ENCODE data around the gene JMJD8. TPM values are rescaled to one million over a fixed set of nuclear protein-coding genes. Genes with fewer than 3 reads are reported as not detected.

The JMJD8 gene
- polyA plus RNA-seq, 3 donors = 28.7 to 45.3 (median 33.5) TPM

DNA sequence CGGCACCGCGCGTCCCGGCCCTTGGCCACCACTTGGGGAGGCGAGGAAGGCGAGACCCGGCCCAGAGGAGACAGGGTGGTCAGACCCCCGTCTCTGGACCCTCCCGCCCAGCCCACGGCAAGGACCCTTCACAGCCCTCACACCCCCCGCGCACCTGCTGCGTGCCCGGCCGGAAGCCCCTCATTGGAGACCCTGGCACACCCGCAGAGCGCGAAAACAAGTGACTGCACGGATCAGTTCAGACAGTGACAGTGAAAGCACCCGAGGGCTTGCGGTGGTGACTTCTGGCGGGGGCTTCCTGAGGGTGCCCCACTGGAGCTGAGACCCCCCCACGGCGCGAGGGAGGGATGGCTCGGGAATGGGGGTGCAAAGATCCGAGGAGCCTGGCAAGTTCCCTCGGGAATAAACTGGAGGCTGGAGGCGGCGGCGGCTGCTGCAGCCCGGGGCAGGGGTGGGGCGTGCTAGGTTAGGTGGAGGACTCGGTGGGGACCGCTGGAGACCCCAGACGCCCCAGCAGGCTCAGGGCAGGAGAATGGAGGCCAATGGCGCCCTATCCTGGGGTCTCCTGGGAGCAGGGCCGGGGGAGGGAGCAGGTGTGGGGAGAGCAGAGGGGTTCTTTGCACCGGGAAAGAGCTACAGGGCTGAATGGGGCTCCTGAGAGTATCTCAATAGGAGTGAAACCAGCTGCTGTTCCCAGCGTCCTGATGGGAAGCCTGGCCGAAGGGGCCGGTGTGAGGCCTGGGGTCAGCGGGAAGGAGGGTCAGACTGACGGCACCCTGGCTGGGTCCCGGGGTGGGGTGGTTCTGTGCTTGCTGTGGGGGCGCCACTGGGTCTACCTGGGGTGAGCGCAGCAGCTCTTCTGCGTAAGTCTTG, 22.3 kb upstream of the JMJD8 start:
- TF ChIP-seq, protein P1, sequence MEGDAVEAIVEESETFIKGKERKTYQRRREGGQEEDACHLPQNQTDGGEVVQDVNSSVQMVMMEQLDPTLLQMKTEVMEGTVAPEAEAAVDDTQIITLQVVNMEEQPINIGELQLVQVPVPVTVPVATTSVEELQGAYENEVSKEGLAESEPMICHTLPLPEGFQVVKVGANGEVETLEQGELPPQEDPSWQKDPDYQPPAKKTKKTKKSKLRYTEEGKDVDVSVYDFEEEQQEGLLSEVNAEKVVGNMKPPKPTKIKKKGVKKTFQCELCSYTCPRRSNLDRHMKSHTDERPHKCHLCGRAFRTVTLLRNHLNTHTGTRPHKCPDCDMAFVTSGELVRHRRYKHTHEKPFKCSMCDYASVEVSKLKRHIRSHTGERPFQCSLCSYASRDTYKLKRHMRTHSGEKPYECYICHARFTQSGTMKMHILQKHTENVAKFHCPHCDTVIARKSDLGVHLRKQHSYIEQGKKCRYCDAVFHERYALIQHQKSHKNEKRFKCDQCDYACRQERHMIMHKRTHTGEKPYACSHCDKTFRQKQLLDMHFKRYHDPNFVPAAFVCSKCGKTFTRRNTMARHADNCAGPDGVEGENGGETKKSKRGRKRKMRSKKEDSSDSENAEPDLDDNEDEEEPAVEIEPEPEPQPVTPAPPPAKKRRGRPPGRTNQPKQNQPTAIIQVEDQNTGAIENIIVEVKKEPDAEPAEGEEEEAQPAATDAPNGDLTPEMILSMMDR (IDR thresholded peaks at IDR 0.05) = no peak
- DNase-seq = no peak
- H3K4me1 ChIP-seq (ENCODE audit: control insufficient read depth in 1 of 2, insufficient read depth in 2 of 2, low read length in 2 of 2) = no peaks in the 10 kb centered on the region
- peaks cover 3 to 77% of the 10 kb centered on the region in 2 donors for H3K27me3 ChIP-seq (ENCODE audit: control insufficient read depth in 2 of 2, insufficient read depth in 2 of 2, low read length in 2 of 2)
- peaks cover 63 to 83% (median 78%) of the 10 kb centered on the region in 3 donors for H3K27me3 Mint-ChIP-seq (ENCODE audit: low read depth in 3 of 3)
- intact Hi-C loops (cut with micrococcal nuclease) = no loop called here
- H3K4me3 ChIP-seq (replicated peaks in 1 of 3; ENCODE audit: low read depth in 2 of 3, low read length in 3 of 3) = no peak overlapping the region
- 5% methylated on average over 49 of the region's 49 CpGs for WGBS (ENCODE audit: insufficient coverage)
- peaks cover 0 to 5% (median 0%) of the 10 kb centered on the region in 7 donors for H3K9me3 Mint-ChIP-seq
- H3K79me2 ChIP-seq (ENCODE audit: insufficient read depth, low read length) = no peaks in the 10 kb centered on the region
- no peaks in the 10 kb centered on the region for H3K4me1 Mint-ChIP-seq
- no peaks in the 10 kb centered on the region for H3K36me3 Mint-ChIP-seq
- H2AFZ ChIP-seq (ENCODE audit: insufficient read depth, low read depth, low read length, poor library complexity, severe bottlenecking) = no peak overlapping the region
- peak overlapping the region in 1 of 2 donors; percentile 60 for H3K4me3 Mint-ChIP-seq
- H3K4me2 ChIP-seq (replicated peaks; ENCODE audit: extremely low read depth, low read length, poor library complexity, severe bottlenecking) = no peak overlapping the region
- peaks cover 0 to 4% of the 10 kb centered on the region in 2 donors for H3K9me3 ChIP-seq (replicated peaks in 1 of 2; ENCODE audit: control insufficient read depth in 1 of 2, insufficient read depth in 1 of 2, low read length in 2 of 2)
- H3K27ac ChIP-seq (ENCODE audit: low read depth in 1 of 2, low read length in 2 of 2) = no peak overlapping the region
- no peaks in the 10 kb centered on the region for H3K36me3 ChIP-seq (replicated peaks in 1 of 2; ENCODE audit: control insufficient read depth in 1 of 2, insufficient read depth in 2 of 2, low read length in 2 of 2)
- H4K20me1 ChIP-seq (ENCODE audit: insufficient read depth, low read length) = no peaks in the 10 kb centered on the region
- peak overlapping the region in 2 of 7 donors; percentile 18 to 31 for H3K27ac Mint-ChIP-seq
- H3K9ac ChIP-seq (ENCODE audit: insufficient read depth, low read length, poor library complexity, severe bottlenecking) = no peak overlapping the region

DNA sequence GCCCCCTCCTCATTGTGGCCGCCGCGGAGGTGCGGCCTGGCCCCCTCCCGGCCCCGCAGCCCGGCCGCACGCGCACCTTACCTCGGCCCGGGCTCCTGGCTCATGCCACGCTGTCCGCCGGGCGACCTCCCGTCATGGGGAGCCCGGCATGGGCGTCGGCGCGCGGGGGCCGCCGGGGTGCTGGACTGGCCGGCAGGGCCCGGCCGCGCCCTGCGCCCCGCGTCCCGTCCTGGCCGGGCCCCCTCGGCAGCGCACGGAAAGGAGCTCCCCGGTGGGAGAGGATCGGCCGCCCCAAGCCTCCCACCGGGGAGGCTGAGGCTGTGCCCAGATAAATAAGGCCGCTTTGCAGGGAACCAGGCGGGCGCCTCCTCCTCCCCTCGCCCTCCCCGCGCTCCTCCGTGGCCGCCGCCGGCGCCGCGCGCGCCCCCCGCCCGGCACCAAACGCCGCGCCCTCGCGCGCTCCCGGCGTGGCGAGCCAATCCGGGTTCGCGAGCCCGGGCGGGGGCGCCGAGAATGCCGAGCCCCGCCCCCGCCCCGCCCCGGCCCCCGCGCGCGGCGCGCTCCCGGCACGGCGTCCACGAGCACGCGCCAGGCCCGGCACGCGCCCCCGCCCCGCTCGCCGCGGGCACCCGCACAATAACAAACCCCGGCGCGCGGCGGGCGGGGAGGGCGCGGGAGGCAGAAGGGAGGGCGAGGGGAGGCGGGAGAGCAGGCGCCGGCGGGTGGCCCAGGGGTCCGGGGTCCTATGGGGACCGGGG, 21.5 kb upstream of the JMJD8 start, which contains the start of gene FBXL16:
FBXL16 (minus strand) TSS at position 371 of the 758 bp plus-strand sequence. CDS start 8,396 bp downstream, outside the sequence.
- Histone ChIP-seq H3K36me3 (replicated peaks in 1 of 2; ENCODE audit: control insufficient read depth in 1 of 2, insufficient read depth in 2 of 2, low read length in 2 of 2) (no peaks in the 10 kb centered on the region), H3K9ac (ENCODE audit: insufficient read depth, low read length, poor library complexity, severe bottlenecking) (no peak within 1 kb of the TSS), H3K9me3 (replicated peaks in 1 of 2; ENCODE audit: control insufficient read depth in 1 of 2, insufficient read depth in 1 of 2, low read length in 2 of 2) (peaks cover 0 to 4% of the 10 kb centered on the region in 2 donors), H3K79me2 (ENCODE audit: insufficient read depth, low read length) (no peaks in the 10 kb centered on the region), H3K4me1 (ENCODE audit: control insufficient read depth in 1 of 2, insufficient read depth in 2 of 2, low read length in 2 of 2) (no peaks in the 10 kb centered on the region), H3K4me2 (replicated peaks; ENCODE audit: extremely low read depth, low read length, poor library complexity, severe bottlenecking) (no peak within 1 kb of the TSS), H4K20me1 (ENCODE audit: insufficient read depth, low read length) (no peaks in the 10 kb centered on the region), H3K4me3 (replicated peaks in 1 of 3; ENCODE audit: low read depth in 2 of 3, low read length in 3 of 3) (no peak within 1 kb of the TSS), H3K27ac (ENCODE audit: low read depth in 1 of 2, low read length in 2 of 2) (no peak within 1 kb of the TSS), H2AFZ (ENCODE audit: insufficient read depth, low read depth, low read length, poor library complexity, severe bottlenecking) (no peak within 1 kb of the TSS), H3K27me3 (ENCODE audit: control insufficient read depth in 2 of 2, insufficient read depth in 2 of 2, low read length in 2 of 2) (peaks cover 8 to 82% of the 10 kb centered on the region in 2 donors)
- intact Hi-C loops (cut with micrococcal nuclease) = no loop called here
- Mint-ChIP-seq H3K4me1 (no peaks in the 10 kb centered on the region), H3K27ac (no peak within 1 kb of the TSS), H3K27me3 (ENCODE audit: low read depth in 3 of 3) (peaks cover 68 to 87% (median 83%) of the 10 kb centered on the region in 3 donors), H3K36me3 (no peaks in the 10 kb centered on the region), H3K4me3 (peak within 1 kb of the TSS in 1 of 2 donors; percentile 76), H3K9me3 (peaks cover 0 to 8% (median 0%) of the 10 kb centered on the region in 7 donors)
- 1% methylated on average over 85 of the region's 115 CpGs for WGBS (ENCODE audit: insufficient coverage)
- TF ChIP-seq, protein P1 (IDR thresholded peaks at IDR 0.05) = no peak
- no peak for DNase-seq
